CD14-positive monocyte (primary cell): Measurements from ENCODE around the gene TAF1A. TPM values are rescaled to one million over a fixed set of nuclear protein-coding genes. Genes with fewer than 3 reads are reported as not detected.

ENCODE experiments used
- DNase-seq, 3 donors: peaks; one replicate each; pipeline ENCODE4 v3.0.0-alpha.2; 2011 to 2022
- H2AFZ ChIP-seq: 2 replicates; pipeline ENCODE4 v1.6.0; 2012; ENCODE audit warnings: mild to moderate bottlenecking, low read depth, low read length, inconsistent platforms; ENCODE audit not compliant: insufficient read depth, poor library complexity, severe bottlenecking
- H3K27ac ChIP-seq, 2 donors: 1 replicate in 1 of 2; 2 replicates in 1 of 2; pipeline ENCODE4 v1.5.1; 2012 to 2013; ENCODE audit warnings: low read length in 2 of 2, control low read depth in 1 of 2, inconsistent platforms in 1 of 2, low read depth in 1 of 2, mild to moderate bottlenecking in 1 of 2
- H3K27me3 ChIP-seq, 2 donors: one replicate each; pipeline versions ENCODE4 v1.6.0 to v1.6.1; 2011 to 2013; ENCODE audit warnings: low read length in 2 of 2; ENCODE audit not compliant: control insufficient read depth in 2 of 2, insufficient read depth in 2 of 2
- H3K36me3 ChIP-seq, 2 donors: replicated peaks in 1 of 2; 1 replicate in 1 of 2; 2 replicates in 1 of 2; pipeline versions ENCODE4 v1.5.1 to v1.6.1; 2012 to 2013; ENCODE audit warnings: low read length in 2 of 2, control low read depth in 1 of 2, inconsistent platforms in 1 of 2, mild to moderate bottlenecking in 1 of 2; ENCODE audit not compliant: insufficient read depth in 2 of 2, control insufficient read depth in 1 of 2
- H3K4me1 ChIP-seq, 2 donors: 1 replicate in 1 of 2; 2 replicates in 1 of 2; pipeline versions ENCODE4 v1.5.1 to v1.6.1; 2012 to 2013; ENCODE audit warnings: low read length in 2 of 2, control low read depth in 1 of 2, inconsistent platforms in 1 of 2, mild to moderate bottlenecking in 1 of 2, moderate library complexity in 1 of 2; ENCODE audit not compliant: insufficient read depth in 2 of 2, control insufficient read depth in 1 of 2
- H3K4me2 ChIP-seq: replicated peaks from 2 replicates; pipeline ENCODE3; 2012; ENCODE audit warnings: low read length, moderate library complexity, mild to moderate bottlenecking; ENCODE audit not compliant: poor library complexity, severe bottlenecking; ENCODE audit errors: extremely low read depth
- H3K4me3 ChIP-seq, 3 experiments: fragments of 200-600 bp in 1 of 3; sonication (generic) in 1 of 3; replicated peaks in 1 of 3; 1 replicate in 2 of 3; 2 replicates in 1 of 3; pipeline ENCODE4 v1.5.1; 2011 to 2013; ENCODE audit warnings: low read length in 3 of 3, mild to moderate bottlenecking in 3 of 3, control low read depth in 2 of 3, low read depth in 2 of 3, inconsistent platforms in 1 of 3, moderate library complexity in 1 of 3
- H3K79me2 ChIP-seq: 2 replicates; pipeline ENCODE4 v1.6.0; 2012; ENCODE audit warnings: mild to moderate bottlenecking, control low read depth, inconsistent platforms, low read length, moderate library complexity; ENCODE audit not compliant: insufficient read depth
- H3K9ac ChIP-seq: 2 replicates; pipeline ENCODE4 v1.6.0; 2017; ENCODE audit warnings: low read length, mild to moderate bottlenecking; ENCODE audit not compliant: insufficient read depth, poor library complexity, severe bottlenecking
- H3K9me3 ChIP-seq, 2 donors: replicated peaks in 1 of 2; 1 replicate in 1 of 2; 2 replicates in 1 of 2; pipeline versions ENCODE4 v1.5.1 to v1.6.1; 2012 to 2013; ENCODE audit warnings: low read length in 2 of 2, control low read depth in 1 of 2; ENCODE audit not compliant: control insufficient read depth in 1 of 2, insufficient read depth in 1 of 2
- H4K20me1 ChIP-seq: 2 replicates; pipeline ENCODE4 v1.6.0; 2012; ENCODE audit warnings: mild to moderate bottlenecking, low read length, control low read depth, moderate library complexity; ENCODE audit not compliant: insufficient read depth
- H3K27ac Mint-ChIP-seq, 7 donors: one replicate each; pipeline ENCODE4 v1.8.0; 2020; ENCODE audit warnings: mild to moderate bottlenecking in 7 of 7, mixed read lengths in 7 of 7, moderate library complexity in 6 of 7, inconsistent platforms in 2 of 7
- H3K27me3 Mint-ChIP-seq, 3 donors: one replicate each; pipeline ENCODE4 v1.8.0; 2021 to 2022; ENCODE audit warnings: low read depth in 3 of 3, mild to moderate bottlenecking in 3 of 3, mixed read lengths in 3 of 3, moderate library complexity in 3 of 3, inconsistent platforms in 1 of 3
- H3K36me3 Mint-ChIP-seq, 2 donors: one replicate each; pipeline ENCODE4 v1.8.0; 2020; ENCODE audit warnings: mixed read lengths in 2 of 2, inconsistent platforms in 1 of 2, mild to moderate bottlenecking in 1 of 2
- H3K4me1 Mint-ChIP-seq: one replicate; pipeline ENCODE4 v1.8.0; 2020; ENCODE audit warnings: mild to moderate bottlenecking, mixed read lengths
- H3K4me3 Mint-ChIP-seq, 2 donors: one replicate each; pipeline ENCODE4 v1.8.0; 2020; ENCODE audit warnings: mild to moderate bottlenecking in 2 of 2, mixed read lengths in 2 of 2, moderate library complexity in 1 of 2
- H3K9me3 Mint-ChIP-seq, 7 donors: one replicate each; pipeline ENCODE4 v1.8.0; 2020 to 2022; ENCODE audit warnings: mixed read lengths in 7 of 7, mild to moderate bottlenecking in 6 of 7, moderate library complexity in 6 of 7, inconsistent platforms in 2 of 7
- CTCF ChIP-seq: fragments of 200-600 bp; IDR thresholded peaks from one replicate; pipeline ENCODE4 v1.8.0; 2022; ENCODE audit warnings: antibody characterized with exemption, mild to moderate bottlenecking
- WGBS: methylation state at CpG from one replicate; pipeline ENCODE4 v1.1.5; 2013; ENCODE audit warnings: missing lambda C conversion rate; ENCODE audit not compliant: insufficient coverage; 5-methylcytosine and 5-hydroxymethylcytosine counted together
- intact Hi-C, 2 donors: fragments of 100-400 bp; cut with micrococcal nuclease; formaldehyde crosslinking; loops; one replicate each; pipeline versions ENCODE4 v1.15.0 to v1.15.1; 2023
- polyA plus RNA-seq, 3 donors: library from polyadenylated mRNA; depleted of rRNA in 1 of 3; unstranded in 2 of 3; stranded (reverse) in 1 of 3; fragments of 300-500 nt in 2 of 3; fragments of >200 nt in 1 of 3; fragmentation: Illumina TruSeq in 2 of 3; gene quantifications; 1 replicate in 2 of 3; 2 replicates in 1 of 3; pipeline ENCODE4 v1.2.3, GENCODE V29; 2012 to 2021

The TAF1A gene
- polyA plus RNA-seq, 3 donors: 1.3 to 5.1 (median 2.5) TPM

- H3K9me3 ChIP-seq: no peaks in the 10 kb centered on the region
- H4K20me1 ChIP-seq: no peaks in the 10 kb centered on the region
- 100% methylated on average over 5 of the region's 6 CpGs for WGBS
- no peak for DNase-seq
- Mint-ChIP-seq H3K36me3 (peaks cover 47 to 52% of the 10 kb centered on the region in 2 donors), H3K27me3 (no peaks in the 10 kb centered on the region), H3K4me1 (no peaks in the 10 kb centered on the region), H3K4me3 (no peak overlapping the region), H3K9me3 (no peaks in the 10 kb centered on the region), H3K27ac (no peak overlapping the region)
- no peaks in the 10 kb centered on the region for H3K4me1 ChIP-seq
- H3K27ac ChIP-seq: no peak overlapping the region
- no peak overlapping the region for H3K4me2 ChIP-seq
- H3K4me3 ChIP-seq: no peak overlapping the region
- H3K79me2 ChIP-seq: no peaks in the 10 kb centered on the region
- TF ChIP-seq CTCF: no peak
- no peaks in the 10 kb centered on the region for H3K27me3 ChIP-seq
- peaks cover 40 to 66% of the 10 kb centered on the region in 2 donors for H3K36me3 ChIP-seq
- no peak overlapping the region for H2AFZ ChIP-seq
- no peak overlapping the region for H3K9ac ChIP-seq
- intact Hi-C loops: no loop called here
Measured at GRCh38 chr1:222557148-222557547, 32.6 kb downstream of the TAF1A start.

GRCh38 chr1:222555992-222556615 lies 33.6 kb downstream of the TAF1A start:
- no peaks in the 10 kb centered on the region for H3K4me1 ChIP-seq
- no peak overlapping the region for H3K4me3 ChIP-seq
- intact Hi-C loops: no loop called here

More at GRCh38 chr1:222555992-222556615, 33.6 kb downstream of the TAF1A start:
- Mint-ChIP-seq H3K36me3 (peaks cover 41 to 45% of the 10 kb centered on the region in 2 donors), H3K9me3 (no peaks in the 10 kb centered on the region), H3K27ac (peak overlapping the region in 1 of 7 donors; percentile 32), H3K27me3 (no peaks in the 10 kb centered on the region), H3K4me1 (no peaks in the 10 kb centered on the region), H3K4me3 (no peak overlapping the region)
- no peak for DNase-seq
- no peak for TF ChIP-seq CTCF
- Histone ChIP-seq H3K27me3 (no peaks in the 10 kb centered on the region), H4K20me1 (no peaks in the 10 kb centered on the region), H3K4me2 (no peak overlapping the region), H3K79me2 (no peaks in the 10 kb centered on the region), H3K27ac (no peak overlapping the region), H2AFZ (no peak overlapping the region), H3K9ac (no peak overlapping the region), H3K36me3 (peaks cover 37 to 57% of the 10 kb centered on the region in 2 donors), H3K9me3 (no peaks in the 10 kb centered on the region)
- 100% methylated on average over 2 of the region's 2 CpGs for WGBS
